ENCODE measurements around the gene ORC5.

The ORC5 gene

DNA sequence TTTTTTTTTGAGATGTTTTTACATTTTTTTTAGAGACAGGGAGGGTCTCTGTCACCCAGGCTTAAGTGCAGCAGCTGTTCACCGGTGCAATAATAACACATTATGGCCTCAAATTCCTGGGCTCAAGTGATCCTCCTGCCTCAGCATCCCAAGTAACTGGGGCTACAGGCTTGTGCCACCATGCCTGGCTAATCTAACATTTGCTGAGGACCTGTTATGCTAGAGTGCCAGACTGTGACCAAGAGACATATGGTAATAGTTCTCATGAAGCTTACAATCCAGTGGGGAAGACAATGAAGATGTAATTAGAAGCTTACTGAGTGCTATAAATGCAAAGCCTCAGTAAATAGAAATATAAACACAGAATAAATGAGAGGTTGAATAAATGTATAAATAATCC is 17.6 kb upstream of the ORC5 start:
- no peak overlapping the region for H3K4me3 ChIP-seq (ENCODE audit: low read depth, low read length)
- TF ChIP-seq, protein P1, sequence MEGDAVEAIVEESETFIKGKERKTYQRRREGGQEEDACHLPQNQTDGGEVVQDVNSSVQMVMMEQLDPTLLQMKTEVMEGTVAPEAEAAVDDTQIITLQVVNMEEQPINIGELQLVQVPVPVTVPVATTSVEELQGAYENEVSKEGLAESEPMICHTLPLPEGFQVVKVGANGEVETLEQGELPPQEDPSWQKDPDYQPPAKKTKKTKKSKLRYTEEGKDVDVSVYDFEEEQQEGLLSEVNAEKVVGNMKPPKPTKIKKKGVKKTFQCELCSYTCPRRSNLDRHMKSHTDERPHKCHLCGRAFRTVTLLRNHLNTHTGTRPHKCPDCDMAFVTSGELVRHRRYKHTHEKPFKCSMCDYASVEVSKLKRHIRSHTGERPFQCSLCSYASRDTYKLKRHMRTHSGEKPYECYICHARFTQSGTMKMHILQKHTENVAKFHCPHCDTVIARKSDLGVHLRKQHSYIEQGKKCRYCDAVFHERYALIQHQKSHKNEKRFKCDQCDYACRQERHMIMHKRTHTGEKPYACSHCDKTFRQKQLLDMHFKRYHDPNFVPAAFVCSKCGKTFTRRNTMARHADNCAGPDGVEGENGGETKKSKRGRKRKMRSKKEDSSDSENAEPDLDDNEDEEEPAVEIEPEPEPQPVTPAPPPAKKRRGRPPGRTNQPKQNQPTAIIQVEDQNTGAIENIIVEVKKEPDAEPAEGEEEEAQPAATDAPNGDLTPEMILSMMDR (IDR thresholded peaks at IDR 0.05; ENCODE audit: low read depth, low read length, missing control alignments) = no peak
- in situ Hi-C loops (cut with HindIII; ENCODE audit: low sequenced_read_pairs) = no loop called here
- no peak for DNase-seq (ENCODE audit: low read depth)

DNA sequence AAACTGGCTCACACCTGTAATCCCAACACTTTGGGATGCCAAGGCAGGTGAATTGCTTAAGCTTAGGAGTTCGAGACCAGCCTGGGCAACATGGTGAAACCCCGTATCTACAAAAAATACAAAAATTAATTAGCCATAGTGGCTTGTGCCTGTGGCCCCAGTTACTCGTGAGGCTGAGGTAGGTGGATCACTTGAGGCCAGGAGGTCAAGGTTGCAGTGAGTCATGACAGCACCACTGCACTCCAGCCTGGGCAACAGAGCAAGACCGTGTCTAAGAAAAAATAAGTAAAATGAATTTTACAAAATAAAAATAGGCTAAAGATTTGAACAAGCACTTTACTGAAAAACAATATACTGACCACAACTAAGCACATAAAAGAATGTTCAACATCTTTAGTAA is 9.8 kb upstream of the ORC5 start:
- H3K4me3 ChIP-seq (ENCODE audit: low read depth, low read length) = no peak overlapping the region
- DNase-seq (ENCODE audit: low read depth) = no peak
- TF ChIP-seq, protein P1 (IDR thresholded peaks at IDR 0.05; ENCODE audit: low read depth, low read length, missing control alignments) = no peak
- in situ Hi-C loops (cut with HindIII; ENCODE audit: low sequenced_read_pairs) = no loop called here

DNA sequence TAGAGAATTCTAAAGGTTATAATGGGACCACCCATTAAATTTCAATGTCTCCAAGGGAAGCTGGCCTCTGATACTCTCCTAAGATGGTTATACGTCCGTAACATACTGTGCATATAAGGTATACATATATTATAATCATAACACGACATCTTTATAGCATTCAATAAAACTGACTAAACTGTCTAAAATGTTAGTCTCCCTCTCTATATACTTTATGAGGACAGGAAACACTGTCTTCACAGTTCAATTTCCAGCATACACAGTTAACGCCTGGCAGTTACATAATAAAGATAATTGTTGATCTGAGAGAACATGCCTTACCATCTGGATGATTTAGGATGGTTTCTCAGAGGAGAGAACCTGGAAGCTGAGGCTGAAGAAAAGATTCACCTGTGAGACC is 1.2 kb upstream of the ORC5 start:
- DNase-seq (ENCODE audit: low read depth) = no peak
- H3K4me3 ChIP-seq (ENCODE audit: low read depth, low read length) = no peak overlapping the region
- TF ChIP-seq, protein P1 (IDR thresholded peaks at IDR 0.05; ENCODE audit: low read depth, low read length, missing control alignments) = no peak
- in situ Hi-C loops (cut with HindIII; ENCODE audit: low sequenced_read_pairs) = no loop called here

DNA sequence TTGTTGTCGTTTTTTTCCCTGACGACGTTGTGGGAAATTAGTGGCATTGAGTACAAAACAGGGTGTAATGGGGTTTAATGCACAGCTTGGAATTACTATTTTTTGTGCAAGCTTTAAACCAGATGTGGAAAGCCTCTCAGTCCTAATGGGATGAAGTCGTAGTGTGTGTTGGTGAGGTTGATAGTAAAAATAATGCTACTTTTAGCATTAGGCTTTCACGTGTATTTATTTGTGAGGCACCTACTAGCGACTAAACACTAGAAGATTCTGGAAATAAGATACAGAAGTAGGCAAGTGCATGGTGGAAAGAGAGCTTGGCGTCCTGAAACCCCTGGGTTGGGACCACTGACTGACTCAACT is 588 bp upstream of the ORC5 start:
- in situ Hi-C loops (cut with HindIII; ENCODE audit: low sequenced_read_pairs) = no loop called here
- DNase-seq (ENCODE audit: low read depth) = no peak
- TF ChIP-seq, protein P1 (IDR thresholded peaks at IDR 0.05; ENCODE audit: low read depth, low read length, missing control alignments) = no peak
- peak overlapping the region; percentile 82 for H3K4me3 ChIP-seq (ENCODE audit: low read depth, low read length)

- no peak for DNase-seq (ENCODE audit: low read depth)
- TF ChIP-seq, protein P1 (IDR thresholded peaks at IDR 0.05; ENCODE audit: low read depth, low read length, missing control alignments) = no peak
- in situ Hi-C loops (cut with HindIII; ENCODE audit: low sequenced_read_pairs) = no loop called here
- H3K4me3 ChIP-seq (ENCODE audit: low read depth, low read length) = peak overlapping the region; percentile 82
Measured at GRCh38 chr7:104207348-104207730, 474 bp downstream of the ORC5 start.

DNA sequence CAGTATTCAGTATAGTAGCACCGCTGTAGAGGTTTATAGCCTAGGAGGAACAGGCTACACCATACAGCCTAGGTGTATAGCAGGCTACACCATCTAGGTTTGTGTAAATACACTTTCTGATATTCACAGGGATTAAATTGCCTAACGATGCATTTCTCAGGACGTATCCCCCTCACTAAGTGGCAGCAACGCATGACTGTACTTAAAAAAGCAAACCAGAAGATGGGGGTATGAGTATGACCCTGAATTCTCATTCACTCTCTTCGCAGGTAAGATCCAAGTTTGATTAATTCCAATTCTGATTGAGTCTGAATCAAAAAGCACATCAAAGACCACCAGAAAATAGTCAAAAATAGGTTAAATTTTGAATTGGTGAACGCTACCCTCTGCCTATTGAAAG is 972 bp downstream of the ORC5 start:
- in situ Hi-C loops (cut with HindIII; ENCODE audit: low sequenced_read_pairs) = no loop called here
- TF ChIP-seq, protein P1 (IDR thresholded peaks at IDR 0.05; ENCODE audit: low read depth, low read length, missing control alignments) = no peak
- peak overlapping the region; percentile 82 for H3K4me3 ChIP-seq (ENCODE audit: low read depth, low read length)
- no peak for DNase-seq (ENCODE audit: low read depth)
